Stimulated activated CD4-positive, alpha-beta T cell treated with anti-CD3 and anti-CD28 coated beads, Interleukin-4, amount 100 ng/mL, for 4 hours (primary cell): ENCODE measurements around the gene ABCF3.

Experiments
- DNase-seq, 2 experiments: peaks; one replicate each; pipeline ENCODE4 v3.0.0-alpha.2; 2020

Gene ABCF3

GRCh38 chr3:184168363-184169120 is 17.5 kb upstream of the ABCF3 start:
- DNase-seq = no peak

- no peak for DNase-seq
These were observed 15.8 kb upstream of the ABCF3 start for GRCh38 chr3:184169896-184170875.

- no peak for DNase-seq
These were observed 14.4 kb upstream of the ABCF3 start for GRCh38 chr3:184171562-184171961.

GRCh38 chr3:184172681-184173373 is 13.2 kb upstream of the ABCF3 start:
- no peak for DNase-seq

GRCh38 chr3:184173374-184173722 is 12.7 kb upstream of the ABCF3 start:
- DNase-seq = no peak

- no peak for DNase-seq
These were observed 11.7 kb upstream of the ABCF3 start for GRCh38 chr3:184174284-184174645.

- peak; percentile 95 to 98 for DNase-seq
These were observed 11.1 kb upstream of the ABCF3 start, which contains the start of gene AP2M1 for GRCh38 chr3:184174646-184175492. Gene AP2M1, plus strand, starts transcription at chr3:184174855. Its CDS starts 2,139 bp downstream, at chr3:184176994.

GRCh38 chr3:184175506-184175905 is 10.5 kb upstream of the ABCF3 start:
- DNase-seq = no peak

GRCh38 chr3:184175981-184176376 is 10.0 kb upstream of the ABCF3 start:
- no peak for DNase-seq

- DNase-seq = no peak
These were observed 9.3 kb upstream of the ABCF3 start for GRCh38 chr3:184176377-184177330.

GRCh38 chr3:184177331-184177731 is 8.7 kb upstream of the ABCF3 start:
- no peak for DNase-seq

GRCh38 chr3:184177767-184178306 is 8.2 kb upstream of the ABCF3 start:
- no peak for DNase-seq

GRCh38 chr3:184178521-184179138 is 7.4 kb upstream of the ABCF3 start:
- DNase-seq = no peak

- no peak for DNase-seq
These were observed 5.8 kb upstream of the ABCF3 start for GRCh38 chr3:184180165-184180564.

- DNase-seq = no peak
These were observed 4.4 kb upstream of the ABCF3 start for GRCh38 chr3:184181596-184181995.

- no peak for DNase-seq
These were observed 2.3 kb upstream of the ABCF3 start for GRCh38 chr3:184183679-184184078.

- no peak for DNase-seq
These were observed 1.3 kb upstream of the ABCF3 start for GRCh38 chr3:184184546-184185230.

- DNase-seq = peak; percentile 99
These were observed 377 bp upstream of the ABCF3 start for GRCh38 chr3:184185461-184186183.

GRCh38 chr3:184186902-184187207 is 856 bp downstream of the ABCF3 start:
- DNase-seq = no peak
